GM12892 (cell line): ENCODE measurements around the gene SCP2D1.

Source experiments
- POLR2A ChIP-seq: IDR thresholded peaks from 2 replicates; pipeline ENCODE4 v1.6.1; 2011; ENCODE audit warnings: low read depth, low read length, control low read depth
- POLR2AphosphoS5 ChIP-seq: IDR thresholded peaks from 2 replicates; pipeline ENCODE4 v1.6.1; 2011; ENCODE audit warnings: low read depth, low read length, control low read depth

- TF ChIP-seq POLR2A (no peak), POLR2AphosphoS5 (no peak)
These were observed at the start of gene SCP2D1 for GRCh38 chr20:18813483-18813882.
